GM21390 (cell line): ENCODE measurements around the gene GALNT14.

Experiments
- ATAC-seq: cut with Tn5 transposase; IDR thresholded peaks from one replicate; pipeline ENCODE4 v1.9.1; 2021; ENCODE audit not compliant: unreplicated experiment

GALNT14 gene

GRCh38 chr2:30865892-30866681 is 272.2 kb downstream of the GALNT14 start:
- peak; percentile 42 for ATAC-seq

- no peak for ATAC-seq
These were observed 273.0 kb downstream of the GALNT14 start for GRCh38 chr2:30865243-30865642.

GRCh38 chr2:30862054-30862651 is 276.1 kb downstream of the GALNT14 start:
- ATAC-seq: peak; percentile 43

GRCh38 chr2:30860726-30861125 is 277.5 kb downstream of the GALNT14 start:
- no peak for ATAC-seq
